GM18907 (cell line): Measurements from ENCODE around the gene MINDY3.
"Not testable (repeated sequence)": the region's sequence is repeated elsewhere in the genome, so short reads cannot be mapped to it uniquely, and the experiment has no call there.

Source experiments
- ATAC-seq: cut with Tn5 transposase; IDR thresholded peaks from one replicate; pipeline ENCODE4 v1.9.1; 2021; ENCODE audit warnings: mild to moderate bottlenecking, moderate library complexity; ENCODE audit not compliant: unreplicated experiment

MINDY3 gene

GRCh38 chr10:15857107-15857575 is 3.2 kb downstream of the MINDY3 start:
- no peak for ATAC-seq

GRCh38 chr10:15856328-15857015 is 3.8 kb downstream of the MINDY3 start:
- no peak for ATAC-seq

- no peak for ATAC-seq
These were observed 6.5 kb downstream of the MINDY3 start for GRCh38 chr10:15853800-15854199.

DNA sequence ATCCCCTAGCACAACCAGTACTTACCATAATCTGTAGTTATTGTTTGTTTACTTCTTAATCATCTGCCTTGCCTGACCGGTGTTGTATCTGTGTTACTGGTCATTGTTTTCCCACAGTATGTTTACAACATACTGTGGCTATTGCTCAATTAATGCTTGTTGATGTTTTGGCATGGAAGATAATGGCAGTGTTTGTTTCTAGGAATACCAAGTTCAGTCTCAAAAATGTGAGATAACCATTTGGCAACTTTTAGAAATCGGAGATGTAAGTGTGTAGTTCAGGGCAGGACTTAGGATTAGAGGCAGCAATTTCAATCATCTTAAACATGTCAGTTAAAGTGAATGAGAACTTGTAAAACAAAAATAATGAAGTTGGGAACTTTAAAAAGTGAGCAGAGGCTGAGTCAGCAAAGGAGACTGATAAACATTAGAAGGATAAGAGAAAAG is 8.2 kb downstream of the MINDY3 start:
- ATAC-seq: no peak

GRCh38 chr10:15850337-15850978 is 9.8 kb downstream of the MINDY3 start:
- not testable (repeated sequence) for ATAC-seq

- no peak for ATAC-seq
These were observed 11.0 kb downstream of the MINDY3 start for GRCh38 chr10:15849316-15849715.

DNA sequence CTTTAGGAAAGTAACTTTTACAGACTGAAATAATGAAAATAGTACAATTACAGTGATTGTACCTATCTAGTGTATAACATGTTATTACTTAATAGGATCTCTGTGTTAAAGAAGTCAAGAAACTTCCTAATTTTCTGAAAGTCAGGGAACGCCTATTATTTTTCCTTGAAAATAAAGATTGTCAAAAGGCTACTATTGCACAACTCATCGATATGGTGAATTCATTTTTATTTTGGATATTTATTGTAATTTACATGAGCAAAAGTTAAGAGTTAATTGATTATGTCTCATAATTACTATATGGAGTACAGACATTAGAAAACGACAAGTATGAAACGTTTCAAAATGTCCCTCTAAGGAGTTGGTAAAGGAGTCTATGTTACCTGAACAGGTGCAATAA is 12.8 kb downstream of the MINDY3 start:
- ATAC-seq: no peak

DNA sequence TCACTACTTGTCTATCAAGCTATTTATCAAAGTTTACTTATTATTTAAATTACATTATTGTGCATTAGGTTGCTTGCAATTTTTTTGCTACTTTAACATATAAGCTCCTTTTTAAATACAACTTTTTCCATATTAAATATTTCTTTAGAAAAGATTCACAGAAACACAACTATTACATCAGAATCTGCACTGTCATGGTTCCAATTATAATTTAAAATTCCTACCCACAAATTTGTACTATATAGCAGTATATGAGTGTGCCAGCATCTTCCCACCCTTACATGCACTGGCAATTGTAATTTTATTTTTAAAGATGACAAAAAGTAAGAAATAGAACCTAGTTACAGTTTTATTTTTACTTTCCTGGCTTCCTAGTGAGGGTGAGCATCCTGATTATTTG is 15.8 kb downstream of the MINDY3 start:
- ATAC-seq: no peak

GRCh38 chr10:15843695-15844094 is 16.6 kb downstream of the MINDY3 start:
- ATAC-seq: no peak

DNA sequence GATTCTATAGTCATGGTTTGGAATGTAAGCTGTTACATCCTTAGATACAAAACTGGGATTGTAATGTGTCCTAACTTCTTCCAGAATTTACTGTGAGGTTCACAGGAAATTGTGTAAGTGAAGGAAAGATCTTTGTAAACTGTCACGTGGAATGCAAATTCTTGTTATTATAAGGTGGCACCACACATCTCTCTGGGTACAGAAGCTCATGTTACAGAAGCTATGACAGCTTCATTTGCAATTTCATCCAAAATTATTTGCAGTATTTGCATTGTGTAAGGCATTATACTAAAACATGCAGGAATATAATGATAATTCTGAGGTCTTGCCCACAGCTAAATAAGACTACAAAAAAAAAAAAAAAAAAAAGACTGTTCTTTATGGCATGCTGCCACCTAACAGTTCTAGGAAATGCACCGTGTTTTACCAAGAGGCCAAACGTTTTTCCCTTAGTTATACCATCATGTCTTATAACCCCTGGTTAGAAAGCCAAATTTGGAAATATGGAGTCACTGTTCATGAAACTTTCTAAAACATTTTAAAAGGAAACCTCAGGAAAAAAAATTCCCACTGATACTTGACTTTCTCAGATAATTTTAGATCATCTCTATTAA is 17.6 kb downstream of the MINDY3 start:
- no peak for ATAC-seq

DNA sequence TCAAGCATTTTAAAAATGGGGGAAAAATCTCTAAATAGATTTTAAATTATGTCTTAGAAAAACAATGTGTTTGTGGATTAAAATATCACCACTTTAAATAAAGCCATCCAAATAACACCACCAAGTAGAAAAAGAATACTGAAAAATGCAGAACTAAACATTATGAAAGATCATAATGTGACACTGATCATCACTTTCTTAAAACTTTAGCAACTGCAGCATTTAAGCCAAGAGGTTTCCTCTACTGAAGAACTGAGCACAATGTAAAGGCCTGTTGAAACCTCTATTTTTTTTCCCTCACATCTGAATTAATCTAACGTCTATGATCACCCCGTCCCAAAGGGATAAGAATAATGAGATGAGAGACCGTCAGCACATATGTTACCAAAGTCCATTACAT is 18.6 kb downstream of the MINDY3 start:
- ATAC-seq: no peak

DNA sequence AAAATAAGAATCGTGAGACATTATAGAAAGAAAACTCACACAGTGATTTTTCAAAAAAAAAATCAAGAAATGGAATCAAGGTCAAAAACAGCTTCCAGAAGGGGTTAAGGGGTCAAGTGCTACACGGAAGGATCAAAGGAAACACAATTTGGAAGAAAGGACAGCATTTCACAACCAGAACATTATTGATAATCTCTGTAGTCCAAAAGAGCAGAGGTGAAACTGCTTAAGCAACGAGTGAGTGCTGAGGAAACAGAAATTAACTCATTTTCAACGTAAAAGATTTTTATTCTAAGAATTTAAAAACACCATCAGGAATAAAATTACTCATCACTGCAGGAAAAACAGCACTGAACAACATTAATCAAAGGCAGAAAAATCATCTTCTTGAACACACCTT is 23.5 kb downstream of the MINDY3 start:
- no peak for ATAC-seq

GRCh38 chr10:15829495-15829894 is 30.8 kb downstream of the MINDY3 start:
- ATAC-seq: no peak

DNA sequence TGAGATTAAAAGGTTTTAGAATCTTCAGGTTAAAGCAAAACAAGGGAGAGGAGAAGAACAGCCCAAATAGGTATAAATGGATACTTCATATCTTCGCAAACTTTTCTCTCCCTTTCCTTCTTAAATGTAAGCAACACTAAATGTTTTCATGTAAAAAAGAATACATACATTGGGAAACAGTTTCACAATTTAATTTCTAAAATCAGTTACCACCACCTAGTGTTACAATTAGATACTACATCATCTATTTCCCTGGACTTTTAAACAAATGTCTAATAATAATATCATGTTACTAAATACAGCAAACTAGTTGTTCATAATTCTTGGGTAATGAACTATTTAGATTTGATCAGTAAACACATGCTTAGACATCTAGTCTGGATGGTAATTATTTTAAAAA is 35.8 kb downstream of the MINDY3 start:
- no peak for ATAC-seq

GRCh38 chr10:15822131-15822530 is 38.2 kb downstream of the MINDY3 start:
- no peak for ATAC-seq

DNA sequence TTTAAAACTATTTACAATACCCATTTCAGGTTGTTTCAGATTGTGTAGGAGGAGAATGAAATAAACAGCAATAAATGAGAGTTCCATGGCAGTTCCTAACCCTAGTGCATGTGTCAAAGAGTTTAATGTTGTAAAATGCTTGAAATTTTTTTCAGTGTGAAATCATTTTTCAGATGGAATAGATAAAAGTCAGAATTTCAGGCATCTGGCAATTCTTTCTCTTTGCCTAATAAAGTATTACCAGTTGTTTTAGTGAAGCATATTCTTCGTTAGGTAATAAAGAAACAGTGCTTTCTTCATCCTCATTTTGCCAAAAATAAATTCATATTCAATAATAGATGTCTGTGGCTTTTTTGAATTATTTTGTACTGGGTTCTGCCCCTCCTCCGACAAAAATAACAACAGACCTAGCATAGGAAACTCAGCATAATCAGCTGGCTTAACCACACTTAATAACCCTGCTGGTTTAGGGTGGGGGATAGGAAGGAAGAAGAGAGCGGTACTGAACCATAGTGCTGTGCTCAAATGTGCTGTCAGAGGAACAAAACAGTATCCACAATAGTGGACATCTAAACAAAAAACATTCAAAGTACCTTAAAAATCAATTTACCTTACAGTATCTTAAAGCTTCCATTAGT is 39.1 kb downstream of the MINDY3 start:
- ATAC-seq: no peak

DNA sequence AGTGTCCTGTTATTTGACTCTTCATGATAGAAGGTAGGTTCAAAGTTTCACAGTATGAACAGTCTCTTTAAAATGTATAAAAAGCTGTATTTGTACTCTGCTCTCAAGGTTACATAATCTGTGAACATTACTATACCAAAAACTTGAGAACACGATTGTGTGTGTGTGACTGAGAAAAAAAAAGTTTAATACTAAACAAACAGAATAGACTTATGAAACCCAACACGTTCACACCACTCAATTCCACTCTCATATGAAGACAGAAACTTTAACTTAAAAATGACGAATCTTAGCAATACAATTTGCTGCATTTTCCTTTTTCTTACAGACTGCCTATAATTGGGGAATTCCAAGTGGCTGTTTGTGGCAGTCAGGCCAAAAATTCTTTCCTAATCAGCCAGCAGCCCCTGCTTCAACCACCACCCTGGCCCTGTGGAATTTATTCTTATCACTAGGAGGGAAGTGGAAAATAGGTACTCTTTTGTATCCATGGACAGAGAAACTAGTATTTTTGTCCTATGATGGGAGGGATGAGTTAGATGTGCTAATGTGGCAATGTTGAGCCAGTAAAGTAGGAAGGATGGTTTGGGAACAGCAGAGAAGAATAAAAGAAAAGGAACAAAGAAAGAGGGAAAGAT is 42.8 kb downstream of the MINDY3 start:
- no peak for ATAC-seq

DNA sequence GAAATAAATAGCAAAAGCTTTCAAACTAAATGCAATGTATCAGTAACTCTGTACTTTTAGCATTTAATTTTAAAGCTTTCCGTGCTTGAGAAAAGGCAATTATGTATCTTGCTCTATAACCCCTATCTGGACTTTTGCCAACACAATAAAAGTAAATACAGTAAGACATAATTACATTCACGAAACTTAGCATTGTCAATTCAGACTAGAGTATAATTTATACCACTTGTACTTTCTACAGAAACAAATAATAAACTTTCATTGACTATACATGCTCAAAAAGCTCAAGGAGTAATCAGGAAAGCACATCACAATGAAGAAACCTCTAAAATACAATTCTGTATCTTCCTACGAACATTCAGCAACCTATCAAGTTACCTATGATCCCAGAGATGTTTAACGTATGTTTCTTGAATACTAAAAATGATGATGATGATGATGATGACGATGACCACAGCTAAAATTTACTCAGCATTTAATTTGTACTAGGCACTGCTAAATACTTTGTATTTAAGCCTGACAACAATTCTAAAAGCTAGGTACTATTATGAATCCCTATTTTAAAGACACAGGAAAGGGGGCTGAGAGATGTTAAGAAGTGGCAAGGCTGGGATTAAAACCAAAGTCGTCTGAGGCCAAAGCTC is 44.9 kb downstream of the MINDY3 start:
- no peak for ATAC-seq

DNA sequence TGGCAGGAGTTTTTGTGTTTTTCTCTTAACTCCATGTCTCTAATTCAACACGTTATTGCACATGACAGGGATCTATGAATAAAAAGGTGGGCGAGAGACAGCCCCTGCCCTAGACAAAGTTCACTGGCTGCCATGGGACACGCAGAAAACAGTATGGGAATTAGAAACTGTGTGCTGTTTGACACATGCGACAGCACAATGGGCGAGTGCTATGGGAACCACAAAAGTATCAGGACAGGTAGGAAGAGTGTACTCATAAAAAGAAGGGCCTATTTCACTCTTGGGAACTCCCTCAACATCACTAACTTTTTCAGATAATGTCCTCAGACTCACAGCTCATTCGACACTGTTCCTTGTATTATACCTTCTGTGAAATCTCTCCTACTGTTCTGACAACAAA is 45.7 kb downstream of the MINDY3 start:
- no peak for ATAC-seq

- ATAC-seq: no peak
These were observed 46.9 kb downstream of the MINDY3 start for GRCh38 chr10:15813415-15813814.

DNA sequence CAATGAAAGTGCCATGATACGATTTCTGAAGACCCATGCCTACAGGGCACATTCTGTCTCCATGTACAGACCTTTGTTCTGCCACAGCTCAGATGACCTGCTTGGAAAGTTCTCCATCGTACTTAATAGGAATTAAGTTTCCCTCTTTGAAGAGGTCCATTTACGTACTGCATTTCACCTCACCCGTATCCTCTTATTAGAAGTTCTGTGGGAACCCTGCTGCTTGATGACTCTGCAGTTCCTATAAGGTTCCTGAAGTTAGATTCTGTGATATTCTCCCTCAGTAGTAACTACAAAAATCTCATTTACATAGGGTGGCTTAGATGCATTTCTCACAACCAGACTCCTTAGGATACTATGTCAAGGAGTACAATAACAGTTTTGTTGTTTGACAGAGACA is 50.9 kb downstream of the MINDY3 start:
- no peak for ATAC-seq
